NT2/D1 (cell line): ENCODE results near the gene TBXAS1.

Source experiments
- DNase-seq: peaks from one replicate; pipeline ENCODE4 v3.0.0-alpha.2; 2011; ENCODE audit warnings: low read depth, low spot score
- H3K27me3 ChIP-seq: 2 replicates; pipeline ENCODE4 v1.6.0; 2011; ENCODE audit warnings: mild to moderate bottlenecking; ENCODE audit not compliant: insufficient read length, insufficient read depth
- H3K36me3 ChIP-seq: 2 replicates; pipeline ENCODE4 v1.6.1; 2011; ENCODE audit warnings: mild to moderate bottlenecking, low read length, mixed read lengths; ENCODE audit not compliant: insufficient read depth, insufficient read length
- H3K4me1 ChIP-seq: 2 replicates; pipeline ENCODE4 v1.5.1; 2011; ENCODE audit not compliant: insufficient read depth, insufficient read length
- H3K4me3 ChIP-seq: 2 replicates; pipeline ENCODE4 v1.5.1; 2011; ENCODE audit warnings: low read depth; ENCODE audit not compliant: insufficient read length
- H3K9ac ChIP-seq: 2 replicates; pipeline ENCODE4 v1.6.0; 2011; ENCODE audit warnings: low read depth; ENCODE audit not compliant: insufficient read length
- H3K9me3 ChIP-seq: 2 replicates; pipeline ENCODE4 v1.5.1; 2011; ENCODE audit warnings: mild to moderate bottlenecking, low read length; ENCODE audit not compliant: insufficient read depth
- SUZ12 ChIP-seq: IDR thresholded peaks from 2 replicates; pipeline ENCODE4 v1.6.1; 2011; ENCODE audit not compliant: insufficient read length, insufficient read depth; ENCODE audit errors: extremely low read depth
- YY1 ChIP-seq: IDR thresholded peaks from 2 replicates; pipeline ENCODE4 v1.6.1; 2011; ENCODE audit not compliant: insufficient read length, insufficient read depth
- ZNF274 ChIP-seq: IDR thresholded peaks from 2 replicates; pipeline ENCODE4 v1.6.1; 2011; ENCODE audit warnings: mild to moderate bottlenecking, low read depth, low read length

TBXAS1 gene

GRCh38 chr7:139870380-139870779, 41.3 kb downstream of the TBXAS1 start:
- H3K36me3 ChIP-seq = no peaks in the 10 kb centered on the region
- no peak for DNase-seq
- H3K4me1 ChIP-seq = no peaks in the 10 kb centered on the region
- no peak overlapping the region for H3K4me3 ChIP-seq
- no peak overlapping the region for H3K9ac ChIP-seq
- no peaks in the 10 kb centered on the region for H3K27me3 ChIP-seq
- TF ChIP-seq SUZ12 (no peak), YY1 (no peak), ZNF274 (no peak)
- no peaks in the 10 kb centered on the region for H3K9me3 ChIP-seq

GRCh38 chr7:139871331-139871730, 42.3 kb downstream of the TBXAS1 start:
- no peak overlapping the region for H3K4me3 ChIP-seq
- no peaks in the 10 kb centered on the region for H3K4me1 ChIP-seq
- DNase-seq = no peak
- no peaks in the 10 kb centered on the region for H3K36me3 ChIP-seq
- no peaks in the 10 kb centered on the region for H3K9me3 ChIP-seq
- TF ChIP-seq YY1 (no peak), SUZ12 (no peak), ZNF274 (no peak)
- no peak overlapping the region for H3K9ac ChIP-seq
- no peaks in the 10 kb centered on the region for H3K27me3 ChIP-seq

- no peak for DNase-seq
- Histone ChIP-seq H3K9ac (no peak overlapping the region), H3K36me3 (no peaks in the 10 kb centered on the region), H3K4me1 (no peaks in the 10 kb centered on the region), H3K9me3 (no peaks in the 10 kb centered on the region), H3K4me3 (no peak overlapping the region), H3K27me3 (no peaks in the 10 kb centered on the region)
- no peak for TF ChIP-seq SUZ12
- no peak for TF ChIP-seq YY1
- TF ChIP-seq ZNF274 = no peak
These were observed 42.8 kb downstream of the TBXAS1 start for GRCh38 chr7:139871820-139872219.

GRCh38 chr7:139873593-139874301, 44.7 kb downstream of the TBXAS1 start:
- no peaks in the 10 kb centered on the region for H3K27me3 ChIP-seq
- H3K9ac ChIP-seq = no peak overlapping the region
- H3K4me3 ChIP-seq = no peak overlapping the region
- no peaks in the 10 kb centered on the region for H3K4me1 ChIP-seq
- H3K9me3 ChIP-seq = no peaks in the 10 kb centered on the region
- DNase-seq = no peak
- no peaks in the 10 kb centered on the region for H3K36me3 ChIP-seq
- TF ChIP-seq SUZ12 (no peak), YY1 (no peak), ZNF274 (no peak)

- TF ChIP-seq SUZ12 (no peak), ZNF274 (no peak), YY1 (no peak)
- H3K9me3 ChIP-seq = no peaks in the 10 kb centered on the region
These were observed 45.2 kb downstream of the TBXAS1 start for GRCh38 chr7:139874302-139874629.

GRCh38 chr7:139875821-139876241, 46.8 kb downstream of the TBXAS1 start:
- no peaks in the 10 kb centered on the region for H3K27me3 ChIP-seq
- no peaks in the 10 kb centered on the region for H3K9me3 ChIP-seq
- TF ChIP-seq ZNF274 = no peak
- no peak overlapping the region for H3K4me3 ChIP-seq
- no peak for DNase-seq
- H3K9ac ChIP-seq = no peak overlapping the region
- H3K36me3 ChIP-seq = no peaks in the 10 kb centered on the region
- H3K4me1 ChIP-seq = no peaks in the 10 kb centered on the region

More at GRCh38 chr7:139874302-139874629, 45.2 kb downstream of the TBXAS1 start:
- H3K27me3 ChIP-seq = no peaks in the 10 kb centered on the region
- H3K4me3 ChIP-seq = no peak overlapping the region
- no peak overlapping the region for H3K9ac ChIP-seq
- H3K36me3 ChIP-seq = no peaks in the 10 kb centered on the region
- no peak for DNase-seq
- H3K4me1 ChIP-seq = no peaks in the 10 kb centered on the region

GRCh38 chr7:139876622-139877283, 47.7 kb downstream of the TBXAS1 start:
- Histone ChIP-seq H3K27me3 (no peaks in the 10 kb centered on the region), H3K9ac (no peak overlapping the region), H3K4me1 (no peaks in the 10 kb centered on the region), H3K36me3 (no peaks in the 10 kb centered on the region), H3K9me3 (no peaks in the 10 kb centered on the region), H3K4me3 (no peak overlapping the region)
- no peak for DNase-seq
- TF ChIP-seq YY1 (no peak), SUZ12 (no peak), ZNF274 (no peak)
